GM20000 (cell line): ENCODE results near the gene TPCN2.
A peak's percentile ranks its signal among the peaks of the same experiment; 100 is the strongest.

ENCODE experiments used
- DNase-seq: peaks from one replicate; pipeline ENCODE4 v3.0.0; 2012; ENCODE audit warnings: low spot score
- CTCF ChIP-seq: IDR thresholded peaks from 2 replicates; pipeline ENCODE4 v1.5.1; 2012; ENCODE audit warnings: mild to moderate bottlenecking, control low read depth; ENCODE audit errors: extremely low read depth, missing control alignments

Gene TPCN2

GRCh38 chr11:69180226-69180625 lies 131.5 kb downstream of the TPCN2 start:
- no peak for TF ChIP-seq CTCF
- DNase-seq = no peak

- no peak for DNase-seq
- no peak for TF ChIP-seq CTCF
Observed at GRCh38 chr11:69180726-69181125, 132.0 kb downstream of the TPCN2 start.

- DNase-seq = peak; percentile 60
- TF ChIP-seq CTCF = no peak
Observed at GRCh38 chr11:69183613-69184012, 134.9 kb downstream of the TPCN2 start.
